GM03348 (cell line): ENCODE data around the gene HSPA4L.

Experiments used
- DNase-seq: peaks from one replicate; pipeline ENCODE4 v3.0.0; 2012; ENCODE audit warnings: low spot score

The HSPA4L gene

GRCh38 chr4:127870281-127870680 is 88.2 kb downstream of the HSPA4L start:
- DNase-seq: no peak

GRCh38 chr4:127870688-127871087 is 88.6 kb downstream of the HSPA4L start:
- peak; percentile 66 for DNase-seq

GRCh38 chr4:127875791-127876190 is 93.7 kb downstream of the HSPA4L start:
- DNase-seq: peak; percentile 7

- DNase-seq: peak; percentile 99
These were observed 98.8 kb downstream of the HSPA4L start, which contains the start of gene PLK4 for GRCh38 chr4:127880763-127881562. Gene PLK4, plus strand, starts transcription at chr4:127880893. Its CDS starts 242 bp downstream, at chr4:127881135.

- DNase-seq: no peak
These were observed 99.4 kb downstream of the HSPA4L start for GRCh38 chr4:127881563-127881864.

- DNase-seq: no peak
These were observed 106.4 kb downstream of the HSPA4L start for GRCh38 chr4:127888559-127888958.

- no peak for DNase-seq
These were observed 107.8 kb downstream of the HSPA4L start for GRCh38 chr4:127889903-127890302.
